C4-2B (cell line): ENCODE measurements around the gene ZNF420.

Source experiments
- ZFX ChIP-seq: fragments of 450-650 bp; IDR thresholded peaks from 2 replicates; pipeline ENCODE4 v1.6.1; 2017
- TF ChIP-seq, protein P1 (sequence below): fragments of 450-650 bp; conservative IDR thresholded peaks from 2 replicates; pipeline ENCODE4 v1.5.1; 2017; ENCODE audit warnings: mild to moderate bottlenecking

DNA sequence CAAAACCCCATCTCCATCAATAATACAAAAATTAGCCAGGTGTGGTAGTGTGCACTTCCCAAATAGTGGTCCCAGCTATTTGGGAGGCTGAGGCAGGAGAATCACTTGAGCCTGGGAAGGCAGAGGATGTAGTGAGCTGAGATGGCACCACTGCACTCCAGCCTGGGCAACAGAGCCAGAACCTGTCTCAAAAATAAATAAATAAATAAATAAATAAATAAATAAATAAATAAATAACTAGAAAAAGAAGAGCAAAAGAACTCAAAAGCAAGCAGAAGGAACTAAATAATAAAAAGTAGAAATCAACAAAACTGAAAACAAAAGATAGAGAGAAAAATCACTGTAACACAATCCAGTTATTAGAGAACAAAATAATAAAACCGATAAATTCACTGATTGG lies 81.9 kb downstream of the ZNF420 start:
- TF ChIP-seq, protein P1, sequence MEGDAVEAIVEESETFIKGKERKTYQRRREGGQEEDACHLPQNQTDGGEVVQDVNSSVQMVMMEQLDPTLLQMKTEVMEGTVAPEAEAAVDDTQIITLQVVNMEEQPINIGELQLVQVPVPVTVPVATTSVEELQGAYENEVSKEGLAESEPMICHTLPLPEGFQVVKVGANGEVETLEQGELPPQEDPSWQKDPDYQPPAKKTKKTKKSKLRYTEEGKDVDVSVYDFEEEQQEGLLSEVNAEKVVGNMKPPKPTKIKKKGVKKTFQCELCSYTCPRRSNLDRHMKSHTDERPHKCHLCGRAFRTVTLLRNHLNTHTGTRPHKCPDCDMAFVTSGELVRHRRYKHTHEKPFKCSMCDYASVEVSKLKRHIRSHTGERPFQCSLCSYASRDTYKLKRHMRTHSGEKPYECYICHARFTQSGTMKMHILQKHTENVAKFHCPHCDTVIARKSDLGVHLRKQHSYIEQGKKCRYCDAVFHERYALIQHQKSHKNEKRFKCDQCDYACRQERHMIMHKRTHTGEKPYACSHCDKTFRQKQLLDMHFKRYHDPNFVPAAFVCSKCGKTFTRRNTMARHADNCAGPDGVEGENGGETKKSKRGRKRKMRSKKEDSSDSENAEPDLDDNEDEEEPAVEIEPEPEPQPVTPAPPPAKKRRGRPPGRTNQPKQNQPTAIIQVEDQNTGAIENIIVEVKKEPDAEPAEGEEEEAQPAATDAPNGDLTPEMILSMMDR = no peak
- TF ChIP-seq ZFX = no peak
